Stomach smooth muscle (tissue), 2 donors: Measurements from ENCODE around the gene SULT1C4.

Experiments used
- H3K27ac ChIP-seq: one replicate; pipeline ENCODE4 v1.7.0; 2013; ENCODE audit warnings: mild to moderate bottlenecking, low read length, inconsistent platforms
- H3K27me3 ChIP-seq, 2 donors: one replicate each; pipeline ENCODE4 v1.7.0; 2013; ENCODE audit warnings: low read length in 2 of 2; ENCODE audit not compliant: insufficient read depth in 2 of 2, control insufficient read depth in 1 of 2
- H3K36me3 ChIP-seq, 2 donors: one replicate each; pipeline ENCODE4 v1.7.0; 2013; ENCODE audit warnings: low read length in 2 of 2; ENCODE audit not compliant: control insufficient read depth in 2 of 2, insufficient read depth in 2 of 2
- H3K4me1 ChIP-seq: one replicate; pipeline ENCODE4 v1.7.0; 2013; ENCODE audit warnings: low read length; ENCODE audit not compliant: control insufficient read depth, insufficient read depth
- H3K4me3 ChIP-seq, 2 donors: one replicate each; pipeline ENCODE4 v1.7.0; 2013; ENCODE audit warnings: low read length in 2 of 2
- H3K9ac ChIP-seq, 2 donors: one replicate each; pipeline ENCODE4 v1.7.0; 2013; ENCODE audit warnings: low read length in 2 of 2, mild to moderate bottlenecking in 1 of 2
- H3K9me3 ChIP-seq, 2 donors: one replicate each; pipeline ENCODE4 v1.7.0; 2013; ENCODE audit warnings: low read length in 2 of 2; ENCODE audit not compliant: control insufficient read depth in 2 of 2
- donor health status: healthy.
- donor health status: Pancreatic carcinoma.

The SULT1C4 gene

GRCh38 chr2:108436976-108437375 lies 59.2 kb downstream of the SULT1C4 start:
- Histone ChIP-seq H3K9ac (no peak overlapping the region), H3K27me3 (no peaks in the 10 kb centered on the region), H3K4me3 (no peak overlapping the region), H3K4me1 (no peaks in the 10 kb centered on the region), H3K36me3 (no peaks in the 10 kb centered on the region), H3K9me3 (no peaks in the 10 kb centered on the region), H3K27ac (no peak overlapping the region)
